ENCODE measurements around the gene GNAT1. TPM values are rescaled to one million over a fixed set of nuclear protein-coding genes. Genes with fewer than 3 reads are reported as not detected.

Gene GNAT1
- total RNA-seq, 1 experiment from 2014 or later: 0.22 TPM

- no peaks in the 10 kb centered on the region for H3K9me3 ChIP-seq (ENCODE audit: low read length)
- H4K20me1 ChIP-seq (ENCODE audit: low read length): peaks cover 8% of the 10 kb centered on the region
- intact Hi-C loops (cut with micrococcal nuclease): no loop called here
- no peaks in the 10 kb centered on the region for H3K9me2 ChIP-seq (replicated peaks; ENCODE audit: low read length)
- CTCF ChIA-PET: interaction anchor here (0.5 kb wide), 1 partner anchor 292 kb away, joined by 20 read pairs; no protein-coding TSS in a partner anchor
- no peaks in the 10 kb centered on the region for H3F3A ChIP-seq (ENCODE audit: low read length, unreplicated experiment)
- DNase-seq (no peak), ATAC-seq (no peak)
- no peak overlapping the region for H2AFZ ChIP-seq (ENCODE audit: low read length)
- POLR2A ChIA-PET (ENCODE audit: unreplicated experiment): no interaction called here
- no peak overlapping the region for H3K4me2 ChIP-seq (ENCODE audit: low read length)
- no peaks in the 10 kb centered on the region for H3K36me3 ChIP-seq (ENCODE audit: low read depth, low read length)
- H3K79me2 ChIP-seq (ENCODE audit: low read length): peaks cover 12% of the 10 kb centered on the region
- BruUV-seq (replicated peaks): no TSS peak
- H3K4me3 ChIP-seq (ENCODE audit: low read length): no peak overlapping the region
- no peaks in the 10 kb centered on the region for H3K27me3 ChIP-seq (ENCODE audit: low read length)
- TF ChIP-seq CTCF (conservative IDR thresholded peaks at IDR 0.05; ENCODE audit: low read depth, low read length): no peak
- no peak for TF ChIP-seq EZH2phosphoT487 (IDR thresholded peaks at IDR 0.05; ENCODE audit: borderline replicate concordance, low read length)
- TF ChIP-seq EZH2 (IDR thresholded peaks at IDR 0.05; ENCODE audit: low read length, unreplicated experiment): no peak
- peaks cover 4% of the 10 kb centered on the region; the same call in 1 of the 2 replicates for H3K4me1 ChIP-seq (ENCODE audit: insufficient read depth, low read length)
- no peak overlapping the region for H3K9ac ChIP-seq (ENCODE audit: low read length)
- no peak overlapping the region for H3K27ac ChIP-seq (ENCODE audit: low read length)
These were observed 40.9 kb downstream of the GNAT1 start for GRCh38 chr3:50232303-50232702.

- Histone ChIP-seq H3K4me2 (ENCODE audit: low read length) (no peak overlapping the region), H3K9ac (ENCODE audit: low read length) (no peak overlapping the region), H3K36me3 (ENCODE audit: low read depth, low read length) (no peaks in the 10 kb centered on the region), H3K79me2 (ENCODE audit: low read length) (peaks cover 21% of the 10 kb centered on the region), H3F3A (ENCODE audit: low read length, unreplicated experiment) (no peaks in the 10 kb centered on the region), H3K9me3 (ENCODE audit: low read length) (no peaks in the 10 kb centered on the region), H3K27me3 (ENCODE audit: low read length) (no peaks in the 10 kb centered on the region), H4K20me1 (ENCODE audit: low read length) (peaks cover 9% of the 10 kb centered on the region), H3K9me2 (replicated peaks; ENCODE audit: low read length) (no peaks in the 10 kb centered on the region), H2AFZ (ENCODE audit: low read length) (no peak overlapping the region), H3K4me1 (ENCODE audit: insufficient read depth, low read length) (peaks cover 3% of the 10 kb centered on the region), H3K4me3 (ENCODE audit: low read length) (no peak overlapping the region), H3K27ac (ENCODE audit: low read length) (no peak overlapping the region)
- ChIA-PET CTCF (no interaction called here), POLR2A (ENCODE audit: unreplicated experiment) (interaction anchor here (0.7 kb wide), 1 partner anchor 32 kb away, joined by 9 read pairs; no protein-coding TSS in a partner anchor)
- ATAC-seq: no peak
- TF ChIP-seq EZH2 (IDR thresholded peaks at IDR 0.05; ENCODE audit: low read length, unreplicated experiment) (no peak), CTCF (conservative IDR thresholded peaks at IDR 0.05; ENCODE audit: low read depth, low read length) (no peak), EZH2phosphoT487 (IDR thresholded peaks at IDR 0.05; ENCODE audit: borderline replicate concordance, low read length) (no peak)
- no TSS peak for BruUV-seq (replicated peaks)
- intact Hi-C loops (cut with micrococcal nuclease): no loop called here
- no peak for DNase-seq
These were observed 41.8 kb downstream of the GNAT1 start for GRCh38 chr3:50233176-50233575.
